Germinal center (tissue), 1 donor: Measurements from ENCODE around the gene LCLAT1.

Source experiments
- DNase-seq: peaks from one replicate; pipeline ENCODE4 v3.0.0; 2012; ENCODE audit warnings: mixed read lengths, low spot score

The LCLAT1 gene

GRCh38 chr2:30424231-30424630 lies 22.8 kb upstream of the LCLAT1 start:
- no peak for DNase-seq

GRCh38 chr2:30425326-30425725 lies 21.7 kb upstream of the LCLAT1 start:
- DNase-seq = no peak

- DNase-seq = no peak
These were observed 19.3 kb upstream of the LCLAT1 start for GRCh38 chr2:30427606-30428347.

GRCh38 chr2:30428348-30428662 lies 18.7 kb upstream of the LCLAT1 start:
- no peak for DNase-seq

- DNase-seq = no peak
These were observed 18.1 kb upstream of the LCLAT1 start for GRCh38 chr2:30428827-30429461.

GRCh38 chr2:30433541-30434299 lies 13.3 kb upstream of the LCLAT1 start:
- no peak for DNase-seq

- DNase-seq = no peak
These were observed 12.3 kb upstream of the LCLAT1 start for GRCh38 chr2:30434708-30435107.

GRCh38 chr2:30436859-30437435 lies 10.1 kb upstream of the LCLAT1 start:
- DNase-seq = no peak

- no peak for DNase-seq
These were observed 9.1 kb upstream of the LCLAT1 start for GRCh38 chr2:30437809-30438548.

GRCh38 chr2:30439296-30439695 lies 7.8 kb upstream of the LCLAT1 start:
- no peak for DNase-seq

- no peak for DNase-seq
These were observed 7.2 kb upstream of the LCLAT1 start for GRCh38 chr2:30439879-30440278.

- DNase-seq = no peak
These were observed 6.0 kb upstream of the LCLAT1 start for GRCh38 chr2:30441023-30441422.

GRCh38 chr2:30443081-30443480 lies 4.0 kb upstream of the LCLAT1 start:
- no peak for DNase-seq

- DNase-seq = no peak
These were observed 2.8 kb upstream of the LCLAT1 start for GRCh38 chr2:30444273-30444672.

GRCh38 chr2:30445266-30445821 lies 1.7 kb upstream of the LCLAT1 start:
- no peak for DNase-seq

- DNase-seq = no peak
These were observed 371 bp upstream of the LCLAT1 start for GRCh38 chr2:30446602-30447148.

- no peak for DNase-seq
These were observed 1.3 kb downstream of the LCLAT1 start for GRCh38 chr2:30448308-30448707.

- DNase-seq = no peak
These were observed 1.8 kb downstream of the LCLAT1 start for GRCh38 chr2:30448866-30449265.

GRCh38 chr2:30450025-30450424 lies 3.0 kb downstream of the LCLAT1 start:
- DNase-seq = no peak

GRCh38 chr2:30453498-30453897 lies 6.5 kb downstream of the LCLAT1 start:
- DNase-seq = no peak

GRCh38 chr2:30454571-30454970 lies 7.5 kb downstream of the LCLAT1 start:
- no peak for DNase-seq
